Urinary bladder (tissue), 4 donors: ENCODE results near the gene PAIP2. TPM values are rescaled to one million over a fixed set of nuclear protein-coding genes. Genes with fewer than 3 reads are reported as not detected.
A peak's percentile ranks its signal among the peaks of the same experiment; 100 is the strongest.

ENCODE experiments used
- DNase-seq: peaks from one replicate; pipeline ENCODE4 v3.0.0-alpha.2; 2015; ENCODE audit errors: extremely low spot score
- H3K27ac ChIP-seq: one replicate; pipeline ENCODE4 v1.5.1; 2013; ENCODE audit warnings: low read depth, mild to moderate bottlenecking, moderate library complexity
- H3K36me3 ChIP-seq: one replicate; pipeline ENCODE4 v1.6.1; 2013; ENCODE audit warnings: mild to moderate bottlenecking, moderate library complexity; ENCODE audit not compliant: insufficient read depth
- H3K4me1 ChIP-seq: one replicate; pipeline ENCODE4 v1.6.1; 2013; ENCODE audit warnings: mild to moderate bottlenecking, moderate library complexity; ENCODE audit not compliant: insufficient read depth
- H3K4me3 ChIP-seq: one replicate; pipeline ENCODE4 v1.5.1; 2013; ENCODE audit warnings: low read depth, low read length
- WGBS: extraction: QIAGEN DNeasy Blood & Tissue Kit; methylation state at CpG from one replicate; pipeline ENCODE4 v1.1.7; 2013; 5-methylcytosine and 5-hydroxymethylcytosine counted together
- polyA plus RNA-seq: library from polyadenylated mRNA; stranded (reverse); fragments of 200-250 nt; gene quantifications from one replicate; pipeline ENCODE4 v1.2.3, GENCODE V29; 2013
- total RNA-seq: library from RNA; depleted of rRNA; stranded (reverse); fragments of >200 nt; gene quantifications from one replicate; pipeline ENCODE4 v1.2.3, GENCODE V29; 2014
- donor health status: healthy with polysubstance abuse.
- donor health status: healthy.

PAIP2 gene
- total and polyA plus RNA-seq, 2 donors: 91.9 to 110 TPM

DNA sequence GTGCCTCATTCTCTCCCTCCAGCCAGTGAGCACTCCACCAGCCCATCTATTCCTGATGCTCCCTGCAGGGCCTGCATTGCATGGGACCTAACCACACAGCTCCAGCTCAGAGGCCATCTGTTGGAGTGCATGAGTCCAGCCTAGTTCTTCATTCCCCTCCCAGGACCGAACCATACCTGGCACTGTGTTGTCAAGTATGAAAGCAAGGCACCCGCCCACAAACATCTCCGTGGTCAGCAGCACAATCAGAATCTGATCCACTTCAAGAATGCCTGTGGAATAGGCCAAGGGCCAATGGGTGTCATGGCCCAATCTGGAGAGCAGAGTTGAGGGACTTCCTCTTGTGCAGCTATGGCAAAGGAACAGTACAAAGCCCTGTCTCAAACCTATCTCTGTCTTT, 35.6 kb downstream of the PAIP2 start:
- WGBS: 92% methylated on average over 3 of the region's 3 CpGs
- DNase-seq: no peak
- Histone ChIP-seq H3K36me3 (no peaks in the 10 kb centered on the region), H3K4me3 (no peak overlapping the region), H3K27ac (no peak overlapping the region), H3K4me1 (no peaks in the 10 kb centered on the region)

DNA sequence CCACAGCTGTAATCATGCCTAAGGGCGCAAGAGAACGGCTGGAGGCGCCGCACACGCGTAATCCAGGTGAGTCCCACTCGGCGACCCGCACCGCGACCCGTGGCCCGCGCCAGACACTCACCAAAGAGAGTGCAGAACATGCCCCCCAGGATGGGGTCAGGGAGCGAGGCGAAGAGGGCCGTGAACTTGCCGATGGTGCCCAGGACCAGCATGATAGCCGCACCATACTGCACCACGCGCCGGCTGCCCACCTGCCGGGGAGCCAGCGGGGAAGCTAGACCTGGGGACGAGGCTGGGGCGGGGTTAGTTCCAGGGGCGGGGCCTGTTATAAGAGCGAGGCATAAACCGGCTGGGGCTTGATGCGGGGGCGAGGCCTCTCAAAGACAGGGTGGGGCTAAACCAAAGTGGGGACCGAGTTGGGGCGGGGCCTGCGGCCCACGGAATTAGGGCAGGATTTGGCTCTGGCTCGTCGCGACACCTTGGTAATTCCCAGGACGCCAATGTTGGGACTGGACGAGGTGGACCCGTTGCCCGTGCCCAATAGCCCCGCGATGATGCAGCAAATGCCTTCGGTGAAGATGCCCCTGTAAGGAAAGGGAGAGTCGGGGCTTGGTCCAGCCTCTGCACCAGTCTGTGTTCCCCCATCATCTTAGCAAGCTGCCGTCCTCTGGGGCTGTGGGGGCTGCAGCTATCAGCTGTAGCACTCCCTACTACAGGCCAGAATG, 36.6 kb downstream of the PAIP2 start:
- Histone ChIP-seq H3K36me3 (no peaks in the 10 kb centered on the region), H3K27ac (no peak overlapping the region), H3K4me1 (no peaks in the 10 kb centered on the region), H3K4me3 (no peak overlapping the region)
- DNase-seq: no peak
- 61% methylated on average over 47 of the region's 47 CpGs for WGBS

DNA sequence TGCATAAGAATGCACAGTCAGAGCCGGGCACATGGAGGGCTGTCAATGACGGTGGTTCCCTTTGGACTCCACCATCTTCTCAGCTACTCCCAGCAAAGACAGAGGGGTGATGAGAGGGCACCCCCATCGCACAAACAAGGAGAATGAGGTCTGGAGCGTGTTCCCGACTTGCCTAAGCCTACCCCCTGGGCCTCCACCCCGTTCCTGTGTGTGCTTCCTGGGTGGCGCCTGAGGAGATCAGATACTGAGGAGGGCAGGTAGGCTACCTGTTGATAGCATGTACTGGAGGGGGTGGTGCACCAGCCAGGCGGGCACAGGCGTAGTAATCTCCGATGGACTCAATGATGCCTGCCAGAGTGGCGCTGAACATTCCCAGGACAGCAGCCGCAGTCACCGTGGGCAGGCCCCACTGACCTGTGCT, 37.3 kb downstream of the PAIP2 start:
- 83% methylated on average over 13 of the region's 13 CpGs for WGBS
- DNase-seq: no peak
- no peak overlapping the region for H3K27ac ChIP-seq
- no peaks in the 10 kb centered on the region for H3K36me3 ChIP-seq
- no peak overlapping the region for H3K4me3 ChIP-seq
- no peaks in the 10 kb centered on the region for H3K4me1 ChIP-seq

DNA sequence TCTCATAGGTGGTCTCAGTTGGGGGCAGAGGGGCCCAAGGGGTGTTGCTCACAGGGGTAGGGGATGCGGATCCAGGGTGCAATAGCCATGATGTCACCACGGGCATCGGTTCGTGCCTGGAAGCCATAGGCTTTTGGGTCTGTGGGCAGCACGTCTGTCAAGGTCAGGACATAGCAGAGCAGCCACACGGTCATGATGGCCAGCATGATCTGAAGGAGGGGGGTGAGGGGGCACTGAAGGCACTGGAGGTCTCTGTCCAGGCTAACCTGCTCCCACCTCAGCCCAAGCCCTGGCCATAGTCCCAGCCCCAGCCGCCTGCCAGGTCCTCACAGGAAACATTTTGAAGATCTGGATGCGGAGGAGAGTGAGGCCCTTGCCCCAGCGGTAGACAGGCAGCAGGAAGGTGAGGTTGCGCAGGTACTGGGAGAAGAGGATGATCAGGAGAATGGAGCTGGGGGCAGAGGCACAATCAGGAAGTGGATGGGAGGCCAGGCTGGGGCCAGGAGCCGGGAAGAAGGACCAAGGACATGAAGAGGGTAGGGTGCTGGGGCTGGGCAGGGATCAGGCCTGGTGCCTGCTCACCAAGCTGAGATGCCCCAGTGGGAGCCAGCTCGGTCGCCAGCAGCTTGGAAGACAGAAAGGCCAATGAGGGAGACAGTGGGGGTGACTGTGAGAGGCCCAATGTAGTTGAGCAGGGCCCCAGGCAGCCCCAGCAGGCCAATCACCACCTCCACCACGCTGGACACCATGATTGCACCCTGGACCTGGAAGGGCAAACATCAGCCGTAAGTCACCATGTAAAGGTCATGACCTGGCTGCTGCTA, 38.2 kb downstream of the PAIP2 start:
- no peaks in the 10 kb centered on the region for H3K4me1 ChIP-seq
- no peak for DNase-seq
- no peaks in the 10 kb centered on the region for H3K36me3 ChIP-seq
- no peak overlapping the region for H3K27ac ChIP-seq
- 88% methylated on average over 15 of the region's 15 CpGs for WGBS
- H3K4me3 ChIP-seq: no peak overlapping the region

DNA sequence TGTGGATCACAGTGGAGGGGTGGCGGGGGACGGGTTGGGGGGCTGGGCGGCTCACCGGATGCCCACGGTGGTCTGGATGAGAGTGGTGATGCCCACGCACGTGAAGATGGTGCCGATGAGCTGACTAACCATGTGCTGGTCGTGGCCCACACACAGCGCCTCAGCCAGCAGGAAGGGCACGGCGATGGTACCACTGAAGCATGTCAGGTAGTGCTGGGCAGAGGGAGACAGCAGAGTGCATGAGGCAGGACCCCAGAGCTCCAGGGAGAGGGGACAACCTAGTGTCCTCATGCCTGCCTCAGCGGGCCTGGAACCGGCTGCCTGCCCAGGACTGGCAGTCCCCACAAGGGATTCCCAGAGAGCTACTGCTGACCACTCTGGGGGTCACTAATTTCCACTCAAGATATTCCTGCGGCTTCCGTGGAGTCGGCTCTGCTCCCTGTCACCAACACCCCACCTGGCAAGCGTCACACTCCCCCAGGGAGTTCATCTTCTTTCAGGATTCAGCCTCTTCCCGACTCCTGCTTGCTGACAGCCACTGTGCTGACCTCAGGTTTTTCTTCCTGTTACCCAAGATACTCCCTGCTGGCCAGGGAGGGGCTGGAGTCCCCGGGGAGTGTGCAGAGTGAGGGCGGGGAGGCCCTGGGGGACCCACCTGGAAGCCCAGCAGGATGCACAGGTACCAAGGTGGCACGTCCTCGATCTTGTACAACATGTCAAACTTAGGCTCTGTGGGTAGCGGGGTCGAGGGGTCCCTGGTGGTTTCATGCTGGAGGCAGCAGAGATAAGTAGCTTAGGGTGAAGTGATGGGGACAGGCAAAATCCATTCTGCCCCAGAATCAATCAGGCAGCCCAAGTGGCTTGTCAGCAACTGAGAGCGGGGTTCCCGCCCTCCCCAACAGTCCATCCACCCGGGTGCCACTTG, 40.4 kb downstream of the PAIP2 start:
- Histone ChIP-seq H3K27ac (no peak overlapping the region), H3K36me3 (no peaks in the 10 kb centered on the region), H3K4me1 (no peaks in the 10 kb centered on the region), H3K4me3 (no peak overlapping the region)
- 88% methylated on average over 28 of the region's 28 CpGs for WGBS
- no peak for DNase-seq

DNA sequence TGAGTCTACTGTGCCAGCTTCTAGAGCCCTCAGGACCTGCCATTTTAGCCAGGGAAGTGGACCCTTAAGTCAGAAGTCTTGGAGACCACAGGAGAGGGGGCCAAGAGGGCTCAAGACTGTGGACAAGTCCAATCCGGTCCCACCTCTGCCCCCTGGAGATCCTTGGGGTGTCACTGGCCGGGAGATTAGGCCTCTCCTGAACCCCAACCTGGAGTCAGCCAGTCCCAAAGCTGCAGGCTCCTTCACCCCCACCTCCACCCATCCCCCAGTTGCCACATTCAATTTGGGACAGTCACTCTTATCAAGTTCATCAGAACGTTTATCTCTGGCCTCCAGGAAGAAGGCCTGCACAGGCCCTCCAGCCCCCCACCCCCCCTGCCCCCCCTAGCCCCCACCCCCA, 41.2 kb downstream of the PAIP2 start:
- DNase-seq: no peak
- WGBS: 64% methylated on average over 3 of the region's 3 CpGs

DNA sequence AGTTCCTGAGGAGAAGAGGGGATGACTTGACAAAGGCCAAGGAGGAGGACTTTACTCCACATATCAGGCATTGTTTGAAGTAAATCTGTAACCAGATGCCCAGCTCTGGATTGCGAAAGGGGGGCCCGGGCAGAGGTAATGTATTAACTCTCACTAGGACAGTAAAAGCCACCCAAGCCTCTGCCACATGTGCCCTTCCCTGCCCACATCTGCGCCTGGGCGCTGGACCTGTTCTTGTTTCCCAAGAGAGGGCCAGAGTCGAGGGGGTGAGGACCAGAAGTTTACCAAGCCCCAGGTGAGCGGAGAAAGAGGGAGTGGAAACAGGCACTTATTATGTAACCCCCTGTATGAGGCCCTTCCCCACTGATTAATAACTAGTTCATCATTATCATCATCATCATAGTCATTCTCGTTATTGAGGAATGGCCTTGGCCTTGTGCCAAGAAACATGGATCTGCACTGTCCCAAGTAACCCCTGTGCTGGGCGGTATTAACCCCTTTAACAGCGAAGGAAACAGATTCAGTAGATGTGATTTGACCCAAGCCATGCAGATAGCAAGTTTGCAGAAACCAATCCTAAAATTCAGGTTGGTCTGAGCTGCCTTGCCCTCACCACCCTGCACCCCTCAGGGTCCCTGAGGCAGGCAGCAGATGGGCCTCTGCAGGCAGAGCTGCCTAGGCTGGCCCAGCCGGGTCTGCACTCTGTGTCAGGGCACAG, 41.8 kb downstream of the PAIP2 start, which contains the start of gene SLC23A1:
Gene SLC23A1 (minus strand): TSS at position 23 of the 718 bp plus-strand sequence. CDS start 44 bp downstream, outside the sequence.
- WGBS: 73% methylated on average over 10 of the region's 10 CpGs
- no peak for DNase-seq
- no peaks in the 10 kb centered on the region for H3K4me1 ChIP-seq
- H3K36me3 ChIP-seq: no peaks in the 10 kb centered on the region
- no peak within 1 kb of the TSS for H3K27ac ChIP-seq
- no peak within 1 kb of the TSS for H3K4me3 ChIP-seq

More for the DNA sequence above, 41.2 kb downstream of the PAIP2 start:
- H3K4me1 ChIP-seq: no peaks in the 10 kb centered on the region
- H3K27ac ChIP-seq: no peak overlapping the region
- no peak overlapping the region for H3K4me3 ChIP-seq
- H3K36me3 ChIP-seq: no peaks in the 10 kb centered on the region

DNA sequence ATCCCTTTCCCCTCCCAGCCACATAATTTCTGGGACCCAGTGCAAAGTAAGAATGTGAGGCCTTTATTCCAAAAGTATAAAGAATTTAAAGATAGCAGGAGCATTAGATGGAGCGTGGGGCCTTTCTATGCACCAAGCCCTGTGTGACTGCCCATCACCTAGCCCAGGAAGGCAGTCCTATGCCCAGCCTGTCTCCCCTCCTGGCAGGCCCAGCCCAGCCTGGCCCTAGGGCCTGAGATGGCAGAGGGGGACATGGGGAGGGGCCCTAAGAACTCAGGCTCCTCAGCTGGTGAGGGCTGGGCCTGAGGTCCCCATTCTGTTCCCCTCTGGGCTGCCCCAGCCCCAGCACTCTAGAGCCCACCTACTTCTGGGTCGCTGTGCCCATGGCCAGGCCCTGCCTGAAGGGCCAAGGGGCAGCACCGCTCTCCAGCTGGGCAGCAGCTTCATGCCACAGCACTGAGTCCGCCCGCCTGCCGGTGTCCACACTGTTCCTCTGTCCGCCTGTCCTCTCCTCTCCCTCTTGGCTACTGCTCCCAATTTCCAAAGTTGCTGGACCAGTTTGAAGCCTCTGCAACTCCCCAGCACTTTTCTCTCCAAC, 42.4 kb downstream of the PAIP2 start:
- 86% methylated on average over 7 of the region's 7 CpGs for WGBS
- no peak overlapping the region for H3K27ac ChIP-seq
- DNase-seq: no peak

DNA sequence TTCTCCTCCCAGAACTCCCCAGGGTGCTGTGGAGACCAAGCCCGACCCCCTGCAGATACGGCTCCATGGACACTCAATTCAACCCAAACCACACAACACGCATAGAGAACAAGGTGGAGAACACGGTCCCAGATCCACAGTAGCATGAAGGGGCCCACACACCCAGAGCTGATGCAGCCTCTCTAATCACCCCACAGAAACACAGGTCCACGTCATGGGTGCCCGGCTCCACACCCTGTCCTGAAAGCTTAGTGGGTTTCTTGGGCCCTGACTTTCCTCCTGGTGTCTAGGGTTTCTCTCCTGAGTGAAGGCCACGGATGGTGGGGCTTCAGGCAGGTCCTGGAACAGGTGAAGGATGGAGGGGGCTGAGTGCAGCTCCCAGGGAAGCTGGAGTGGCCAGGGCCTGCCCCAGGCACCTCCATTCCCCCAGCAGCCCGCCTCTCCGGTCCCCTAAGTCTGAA, 43.0 kb downstream of the PAIP2 start:
- H3K27ac ChIP-seq: peak overlapping the region; percentile 81
- H3K36me3 ChIP-seq: no peaks in the 10 kb centered on the region
- H3K4me3 ChIP-seq: peak overlapping the region; percentile 28
- no peak for DNase-seq
- 74% methylated on average over 9 of the region's 9 CpGs for WGBS
- H3K4me1 ChIP-seq: no peaks in the 10 kb centered on the region

More for the DNA sequence above, 42.4 kb downstream of the PAIP2 start:
- Histone ChIP-seq H3K4me1 (no peaks in the 10 kb centered on the region), H3K4me3 (no peak overlapping the region), H3K36me3 (no peaks in the 10 kb centered on the region)

DNA sequence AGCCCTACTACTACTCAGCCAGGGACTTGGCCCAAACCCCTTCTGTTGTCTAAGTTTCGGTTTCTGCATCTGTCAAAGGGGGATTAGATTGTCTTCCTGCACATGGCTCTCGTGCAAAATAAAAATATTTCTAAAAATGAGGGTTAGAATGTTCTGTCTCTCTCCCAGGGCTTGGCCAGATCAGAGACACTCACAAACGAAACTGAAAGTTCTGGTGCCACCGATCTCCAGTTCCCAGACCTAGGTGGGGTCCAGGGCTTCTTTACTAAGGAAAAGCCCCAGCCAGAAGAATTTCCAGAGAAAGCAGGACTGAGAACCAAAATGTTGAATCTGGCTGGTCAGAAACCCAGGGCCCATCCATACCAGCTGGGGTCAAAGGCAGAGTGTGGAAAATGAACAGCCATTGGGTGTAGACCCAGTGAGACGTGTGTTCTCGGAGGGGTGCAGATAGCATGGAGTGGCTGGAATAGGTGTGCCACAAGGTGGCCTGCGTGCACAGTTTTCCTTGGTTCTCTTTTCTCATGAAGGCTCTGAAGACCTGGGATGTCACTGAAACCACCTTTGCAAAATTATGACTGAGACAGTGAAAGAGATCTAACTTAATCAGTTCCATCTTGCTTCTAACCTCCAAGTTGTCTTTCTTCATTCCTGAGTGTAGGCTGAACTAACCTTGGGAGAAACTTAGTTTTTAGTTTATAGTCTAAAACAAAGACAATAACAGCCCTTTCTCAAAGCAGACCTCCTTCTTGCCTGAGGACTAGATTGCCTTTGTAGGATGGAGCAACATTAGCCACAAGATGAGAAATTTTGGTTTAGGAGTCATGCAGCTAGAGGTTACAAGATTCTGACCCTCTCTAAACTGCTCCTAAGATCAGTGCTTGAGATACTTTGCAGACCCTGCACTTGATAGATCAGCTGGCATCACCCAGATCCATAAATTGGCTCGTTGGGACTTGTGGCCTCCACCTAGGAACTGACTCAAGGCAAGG, 43.7 kb downstream of the PAIP2 start:
- 37% methylated on average over 8 of the region's 8 CpGs for WGBS
- H3K4me3 ChIP-seq: peak overlapping the region; percentile 28
- H3K27ac ChIP-seq: peak overlapping the region; percentile 81
- DNase-seq: no peak
- H3K4me1 ChIP-seq: no peaks in the 10 kb centered on the region
- no peaks in the 10 kb centered on the region for H3K36me3 ChIP-seq

DNA sequence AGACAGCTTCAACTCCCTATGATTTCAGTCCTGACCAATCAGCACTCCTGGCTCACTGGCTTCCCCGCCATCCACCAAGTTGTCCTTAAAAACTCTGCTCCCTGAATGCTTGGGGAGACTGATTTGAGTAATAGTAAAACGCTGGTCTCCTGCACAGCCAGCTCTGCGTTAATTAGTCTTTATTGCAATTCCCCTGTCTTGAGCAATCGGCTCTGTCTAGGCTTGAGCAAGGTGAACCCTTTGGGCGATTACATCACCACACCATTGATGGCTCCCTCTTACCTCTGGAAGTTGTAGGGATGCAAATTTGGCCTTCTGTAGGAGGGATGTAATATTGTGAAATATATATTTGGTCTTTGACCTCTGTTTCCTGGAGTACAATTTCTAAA, 44.4 kb downstream of the PAIP2 start:
- H3K4me3 ChIP-seq: no peak overlapping the region
- DNase-seq: no peak
- H3K36me3 ChIP-seq: no peaks in the 10 kb centered on the region
- no peaks in the 10 kb centered on the region for H3K4me1 ChIP-seq
- 85% methylated on average over 5 of the region's 5 CpGs for WGBS
- H3K27ac ChIP-seq: no peak overlapping the region
